HG03280 (cell line): ENCODE data around the gene NUDT14.

ENCODE experiments used
- ATAC-seq: cut with Tn5 transposase; IDR thresholded peaks from one replicate; pipeline ENCODE4 v1.9.1; 2021; ENCODE audit warnings: mild to moderate bottlenecking, moderate library complexity; ENCODE audit not compliant: unreplicated experiment

The NUDT14 gene

GRCh38 chr14:105147671-105148603 is 33.2 kb downstream of the NUDT14 start:
- ATAC-seq: no peak

DNA sequence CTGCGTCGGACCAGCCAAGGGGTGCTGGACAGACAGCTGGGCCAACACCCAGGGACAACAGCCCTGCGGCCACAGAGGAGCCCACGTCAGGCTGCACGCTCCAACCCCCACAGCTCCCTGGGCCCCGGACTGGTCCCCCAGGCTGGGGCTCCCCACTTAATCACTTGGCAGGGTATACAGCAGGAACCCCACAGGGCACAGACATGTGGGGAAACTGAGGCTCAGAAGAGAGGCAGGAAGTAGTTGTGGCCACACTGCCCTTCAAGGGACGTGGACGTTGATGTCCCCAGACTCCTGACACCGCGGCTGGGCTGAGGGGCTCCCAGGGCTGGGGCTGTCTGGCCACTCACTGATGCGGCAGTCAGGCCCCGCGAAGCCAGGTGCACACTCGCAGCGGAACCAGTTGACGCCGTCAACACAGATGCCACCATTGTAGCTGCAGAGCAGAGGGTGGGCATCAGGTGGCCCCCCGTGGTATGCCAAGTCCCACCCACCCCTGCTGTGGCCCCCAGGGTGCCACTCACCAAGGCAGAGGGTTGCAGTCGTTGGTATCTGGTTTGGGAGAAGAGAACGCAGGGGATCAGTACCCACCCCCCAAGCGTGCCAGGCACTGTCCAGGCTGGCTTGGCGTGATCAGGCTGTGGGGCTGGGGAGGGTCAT is 34.0 kb downstream of the NUDT14 start:
- no peak for ATAC-seq

DNA sequence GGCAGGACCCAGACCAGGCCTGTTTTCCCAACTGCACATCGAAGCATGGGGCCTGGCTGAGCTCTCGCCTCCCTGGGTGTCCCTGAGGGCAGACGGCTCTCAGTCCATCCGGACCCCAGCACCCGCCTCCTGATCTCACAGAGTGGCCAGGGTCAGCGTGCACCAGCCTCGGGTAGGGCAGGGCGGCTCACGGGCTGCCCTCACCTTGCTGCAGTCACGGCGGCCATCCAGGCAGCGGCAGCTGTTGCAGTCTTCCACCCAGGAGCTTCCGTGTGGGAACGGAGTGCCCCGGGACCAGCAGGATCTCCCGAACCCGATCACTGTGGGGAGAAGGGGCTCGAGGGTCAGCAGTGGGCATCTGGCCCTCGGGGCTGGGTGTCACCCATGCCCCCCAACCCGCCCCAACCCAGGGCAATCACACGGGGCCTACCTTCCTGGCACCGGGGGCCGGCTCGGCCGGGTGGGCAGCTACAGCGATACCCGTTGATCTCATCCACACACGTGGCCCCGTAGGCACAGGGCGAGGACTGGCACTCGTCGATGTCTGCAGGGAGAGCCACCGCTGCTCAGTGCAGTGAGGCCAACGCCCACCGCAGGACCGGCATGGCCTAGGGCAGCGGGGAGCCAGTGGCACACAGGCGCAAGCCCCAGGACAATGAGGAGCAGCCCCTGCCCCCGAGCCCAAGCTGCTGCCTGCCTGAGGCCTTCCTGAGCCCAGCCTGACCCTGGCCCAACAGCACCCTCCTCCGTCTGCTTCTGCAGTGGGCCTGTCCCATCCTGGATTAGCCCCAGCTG is 34.7 kb downstream of the NUDT14 start:
- ATAC-seq: no peak

DNA sequence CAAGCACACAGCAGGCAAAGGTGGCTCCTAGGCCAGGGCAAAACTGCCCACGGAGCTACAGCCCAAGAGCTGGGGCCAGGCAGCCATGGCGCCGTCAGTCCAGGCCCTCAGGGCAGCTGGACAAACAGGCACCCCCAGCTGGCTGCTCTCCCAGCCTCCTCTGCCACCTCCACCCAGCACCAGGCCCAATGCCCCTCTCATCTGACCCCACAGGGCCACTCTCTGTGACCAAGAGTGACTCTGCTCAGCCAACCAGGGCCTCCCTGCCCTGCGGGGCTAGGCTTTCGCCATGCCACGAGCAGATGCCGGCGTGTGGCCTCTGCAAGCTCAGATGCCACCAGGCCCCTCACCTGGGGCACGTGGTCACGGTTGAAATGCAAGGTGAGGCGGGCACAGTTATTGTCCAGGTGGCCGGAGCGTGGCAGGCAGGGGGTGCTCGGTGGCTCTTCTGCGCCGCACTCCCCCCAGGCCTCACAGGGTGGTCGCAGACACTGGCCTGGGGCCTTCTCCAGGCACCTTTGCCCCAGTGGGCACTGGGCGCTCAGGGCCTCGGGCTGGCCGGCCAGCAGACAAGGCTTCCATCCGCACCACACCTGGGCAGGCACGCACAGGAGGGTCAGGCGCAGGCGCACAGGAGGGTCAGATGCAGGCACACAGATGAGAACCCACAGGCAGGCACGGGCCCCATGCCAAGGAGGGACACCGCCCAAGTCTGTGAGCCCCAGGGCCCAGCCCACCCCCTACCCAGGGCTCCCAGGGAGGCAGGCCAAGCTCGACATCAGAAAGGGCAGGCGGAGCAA is 35.5 kb downstream of the NUDT14 start:
- ATAC-seq: no peak

DNA sequence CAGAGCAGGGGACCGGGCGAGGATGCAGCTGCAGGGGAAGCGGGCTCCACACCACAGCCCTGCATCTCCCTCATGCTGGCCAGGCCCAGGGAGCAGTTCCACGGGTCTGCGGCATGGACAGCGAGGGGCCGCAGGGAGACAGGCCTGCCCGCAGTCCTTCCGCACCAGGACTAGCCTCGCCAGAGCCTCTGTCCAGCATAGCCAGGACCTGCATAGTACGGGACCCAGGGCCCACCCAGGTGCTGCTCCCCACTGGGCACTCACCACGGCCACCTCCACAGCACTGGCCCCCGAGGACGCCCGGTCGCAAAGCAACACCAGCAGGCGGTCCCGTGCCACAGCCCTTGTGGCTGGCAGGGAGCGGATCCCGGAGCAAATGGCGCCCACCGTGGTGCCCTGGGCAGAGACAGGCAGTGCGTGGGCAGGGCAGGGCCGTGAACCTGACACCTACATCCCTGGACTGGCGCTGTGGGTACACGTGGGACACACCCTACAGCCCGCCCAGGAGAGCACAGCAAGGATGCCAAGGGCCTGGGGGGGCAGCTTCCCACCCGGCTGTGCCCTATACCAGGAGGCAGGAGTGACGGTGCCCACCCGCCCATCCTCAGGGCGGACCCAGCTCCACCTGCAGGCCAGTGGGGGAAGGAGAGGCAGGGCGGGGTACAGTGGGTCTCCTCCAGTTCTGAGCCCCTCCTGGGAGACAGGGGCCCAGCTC is 36.3 kb downstream of the NUDT14 start:
- ATAC-seq: no peak

DNA sequence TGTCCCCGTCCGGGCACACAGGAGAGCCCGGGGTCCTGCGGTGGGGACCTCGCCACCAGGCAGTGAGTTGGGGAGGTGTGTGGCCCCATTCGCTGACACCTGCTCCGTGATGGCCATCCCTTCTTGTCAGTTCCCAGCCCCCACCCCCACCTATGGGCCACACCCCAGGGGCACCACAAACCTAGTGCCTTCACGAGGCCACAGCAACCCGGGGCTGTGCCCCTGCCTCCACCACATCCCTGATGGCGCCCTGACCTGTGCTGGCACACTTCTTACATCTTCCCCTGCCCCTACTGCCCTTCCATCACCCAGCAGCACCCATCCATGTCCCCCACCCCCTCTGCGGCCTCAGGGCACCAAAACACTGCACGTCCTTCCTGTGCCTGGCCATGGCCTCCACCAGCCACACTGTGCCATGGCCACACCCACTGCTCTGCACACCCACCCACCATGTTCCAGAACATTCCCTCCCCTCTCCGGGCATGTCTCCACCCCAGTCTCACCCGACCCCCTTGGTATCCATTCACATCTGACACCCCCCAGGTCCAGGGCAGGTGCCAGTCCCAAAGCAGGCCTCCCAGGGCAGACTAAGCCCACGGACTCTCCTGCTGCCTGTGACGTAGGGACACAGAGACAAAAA is 37.0 kb downstream of the NUDT14 start:
- no peak for ATAC-seq

DNA sequence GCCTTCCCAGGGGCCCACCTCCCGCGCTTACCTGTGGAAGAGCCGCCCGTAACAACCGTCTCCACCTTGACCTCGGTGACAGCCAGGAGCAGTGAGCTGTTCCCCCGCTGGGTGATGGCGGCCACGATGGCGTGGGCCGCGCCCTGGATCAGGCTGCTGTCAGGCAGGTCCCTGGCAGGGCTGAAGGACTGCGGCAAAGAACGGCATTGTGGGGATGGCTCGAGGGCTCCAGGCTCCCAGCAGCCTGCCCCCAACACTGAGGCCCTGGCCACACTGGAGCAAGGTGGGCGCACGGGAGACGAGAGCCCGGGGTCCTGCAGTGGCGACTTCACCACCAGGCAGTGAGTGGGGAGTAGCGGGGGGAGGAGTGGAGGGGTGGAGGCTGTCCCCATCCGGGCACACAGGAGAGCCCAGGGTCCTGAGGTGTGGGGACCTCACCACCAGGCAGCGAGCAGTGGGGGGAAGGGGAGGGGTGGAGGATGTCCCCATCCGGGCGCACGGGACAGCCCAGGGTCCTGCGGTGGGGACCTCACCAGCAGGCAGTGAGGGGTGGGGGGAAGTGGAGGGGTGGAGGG is 37.6 kb downstream of the NUDT14 start:
- no peak for ATAC-seq

DNA sequence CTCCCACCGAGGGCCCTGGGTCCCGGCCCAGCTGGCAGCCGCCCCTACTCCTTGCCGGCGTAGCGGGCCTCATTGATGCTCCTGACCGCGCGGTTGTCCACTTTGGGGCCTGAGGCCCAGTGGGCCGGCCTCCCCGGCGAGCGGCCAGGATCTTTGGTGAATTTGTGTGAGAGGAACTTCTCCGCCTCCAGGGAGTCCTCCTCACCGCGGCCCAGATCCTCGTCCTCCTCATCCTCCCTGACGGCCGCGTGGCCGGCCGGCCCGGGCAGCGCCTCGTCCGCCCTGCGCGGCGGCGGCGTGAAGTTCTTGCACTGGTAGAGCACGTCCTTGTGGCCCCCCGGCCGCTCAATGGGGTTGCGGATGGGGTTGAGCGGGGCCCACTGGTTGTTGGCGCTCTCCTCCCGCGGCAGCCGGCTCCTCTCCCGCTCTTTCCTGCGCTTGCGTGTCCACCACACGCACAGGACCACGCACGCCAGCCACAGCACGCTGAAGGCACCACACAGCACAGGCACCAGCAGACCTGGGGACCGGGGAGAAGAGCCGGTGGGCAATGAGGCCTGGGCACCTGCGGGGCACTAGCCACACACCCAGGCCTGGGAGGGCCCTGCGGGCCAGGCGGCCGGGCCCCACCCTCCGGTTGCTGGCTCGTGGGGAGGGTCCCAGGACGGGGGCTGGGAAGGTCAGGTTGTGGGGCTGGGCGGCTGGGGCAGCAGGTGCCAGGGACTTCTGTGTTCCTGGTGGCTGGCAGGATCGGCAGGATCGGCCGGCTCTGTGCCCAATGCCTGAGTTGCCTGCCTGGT is 38.3 kb downstream of the NUDT14 start:
- ATAC-seq: no peak

DNA sequence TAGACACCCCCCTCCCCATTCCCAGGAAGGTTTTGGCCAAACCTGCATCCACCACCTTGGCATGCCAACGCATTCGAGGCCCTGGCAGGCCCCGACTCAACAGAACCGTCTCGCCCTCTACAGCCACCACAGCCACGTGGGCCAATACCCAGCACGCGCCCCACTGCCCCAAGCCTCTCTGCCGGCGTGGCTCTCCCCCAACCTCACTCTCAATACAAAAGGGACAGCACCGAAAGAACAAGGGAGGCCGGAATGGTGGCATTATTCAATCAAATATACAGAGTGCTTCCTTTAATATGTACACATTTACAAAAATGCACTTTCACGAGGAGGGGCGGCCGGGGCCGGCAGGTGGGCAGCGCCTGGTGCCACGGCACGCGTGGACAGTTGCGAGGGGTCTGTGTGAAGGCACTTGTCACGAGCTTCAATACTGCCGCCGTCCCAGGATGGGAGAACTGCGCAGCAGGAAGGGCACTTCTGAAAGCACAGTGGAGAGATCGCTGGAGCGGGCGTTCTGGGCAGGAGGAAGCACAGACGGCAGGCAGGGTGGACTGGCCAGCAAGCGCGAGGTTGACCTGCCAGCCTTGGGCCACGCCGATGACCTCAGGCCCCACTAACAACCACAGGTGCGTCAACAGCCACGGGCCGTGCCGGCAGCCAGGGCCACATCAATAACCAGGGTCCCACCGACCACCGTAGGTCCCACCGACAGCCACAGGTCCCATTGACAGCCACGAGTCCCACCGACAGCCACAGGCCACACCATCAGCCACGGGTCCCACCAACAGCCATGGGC is 39.4 kb downstream of the NUDT14 start:
- no peak for ATAC-seq

GRCh38 chr14:105141026-105141425 is 40.1 kb downstream of the NUDT14 start:
- ATAC-seq: no peak

DNA sequence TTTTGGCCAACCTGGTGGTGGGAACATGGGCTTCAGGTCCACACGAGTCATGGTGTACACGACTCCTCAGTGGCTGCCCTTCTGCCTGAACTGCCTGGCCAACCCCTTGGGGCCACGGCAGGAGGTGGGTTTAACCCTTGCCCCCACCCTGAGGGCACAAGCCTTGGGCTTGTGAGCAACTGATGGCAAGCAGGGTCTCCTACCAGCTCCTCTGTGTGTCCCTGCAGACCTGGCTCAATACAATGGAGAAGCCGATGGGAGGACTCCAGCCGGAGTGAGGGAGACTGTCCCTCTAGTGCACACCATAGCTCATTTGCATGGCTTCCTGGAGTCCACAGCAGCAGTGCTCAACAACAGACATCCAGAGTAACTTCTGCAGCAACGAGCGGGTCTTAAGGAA is 40.5 kb downstream of the NUDT14 start:
- ATAC-seq: no peak

DNA sequence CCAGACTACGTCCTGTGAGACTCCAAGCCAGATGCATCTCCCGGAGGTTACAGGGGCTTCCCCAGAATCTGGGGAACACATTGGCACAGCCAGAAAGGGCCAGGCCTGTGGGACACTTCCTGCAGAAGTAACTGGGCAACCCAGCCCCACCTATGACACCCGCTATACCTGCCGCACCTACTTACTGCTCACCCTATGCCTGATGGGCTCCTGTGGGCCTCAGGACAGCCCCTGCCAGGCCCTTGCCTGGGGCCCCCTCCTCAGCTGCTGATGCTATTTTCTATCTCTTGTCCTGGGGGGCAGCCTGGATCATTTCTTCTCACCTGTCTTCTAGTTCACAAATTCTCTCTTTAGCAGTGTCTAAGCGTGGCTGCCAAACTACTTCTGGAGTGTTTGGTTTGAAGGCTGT is 41.3 kb downstream of the NUDT14 start:
- ATAC-seq: no peak

DNA sequence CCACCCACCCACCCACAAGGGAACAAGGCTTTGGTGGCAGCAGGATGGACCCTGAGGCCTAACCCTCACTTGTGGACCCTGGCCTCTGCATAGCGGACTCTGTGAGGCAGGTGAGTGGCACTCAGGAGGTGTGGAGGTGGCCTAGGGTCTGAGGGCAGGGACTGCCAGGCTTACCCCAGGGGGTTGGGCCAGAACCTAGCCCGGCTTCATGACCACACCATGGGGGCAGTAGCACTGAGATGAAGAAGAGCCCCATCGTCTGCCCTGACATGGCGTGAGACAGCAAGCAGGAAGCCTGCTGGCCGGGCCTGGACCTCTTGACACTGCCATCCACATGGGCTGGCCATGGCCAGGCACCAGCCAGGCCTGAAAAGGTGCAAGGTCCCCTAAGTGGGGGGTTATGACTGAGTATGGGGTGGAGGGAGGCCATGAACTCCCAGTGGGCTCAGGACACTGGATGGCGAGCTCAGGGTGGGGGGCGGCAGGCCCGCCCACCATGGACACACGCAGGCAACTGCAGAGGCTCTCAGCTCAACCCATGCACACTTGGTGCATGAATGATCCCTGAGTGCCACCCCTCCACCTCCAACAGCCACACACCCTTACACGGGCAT is 41.8 kb downstream of the NUDT14 start:
- ATAC-seq: no peak

GRCh38 chr14:105138551-105139111 is 42.5 kb downstream of the NUDT14 start:
- ATAC-seq: no peak

- no peak for ATAC-seq
Observed at GRCh38 chr14:105138021-105138541, 43.0 kb downstream of the NUDT14 start.

DNA sequence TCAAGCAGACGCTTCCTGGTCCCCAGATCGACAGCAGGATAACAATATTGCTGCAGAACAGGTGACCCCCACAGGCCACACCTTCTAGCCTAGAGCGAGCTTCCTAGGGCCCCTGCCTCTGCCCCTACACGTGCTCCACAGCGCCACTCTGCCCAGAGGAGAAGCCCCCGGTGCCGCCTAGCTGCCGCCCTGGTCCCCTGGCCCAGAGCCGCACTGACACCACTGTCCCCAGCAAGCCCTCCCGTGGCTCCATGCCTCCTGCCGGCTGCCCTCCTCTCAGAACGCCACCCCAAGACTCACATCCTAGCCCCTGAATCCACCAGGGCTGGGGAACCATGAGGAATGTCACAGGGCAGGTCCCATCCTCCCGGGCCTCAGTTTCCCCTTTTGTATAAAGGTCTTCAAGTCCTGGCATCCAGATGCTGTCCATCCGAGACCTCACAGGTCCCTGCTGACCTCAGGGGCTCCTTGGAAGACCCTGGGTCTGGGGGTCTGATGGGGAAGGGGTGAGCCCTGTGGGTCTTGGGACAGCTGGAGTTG is 43.6 kb downstream of the NUDT14 start:
- ATAC-seq: no peak
